H1 (cell line): ENCODE data around the gene SPACDR.

Experiments used
- CREB1 ChIP-seq: IDR thresholded peaks from 2 replicates; pipeline ENCODE4 v1.6.1; 2012; ENCODE audit warnings: inconsistent platforms
- GABPA ChIP-seq: IDR thresholded peaks from 2 replicates; pipeline ENCODE4 v1.6.1; 2011; ENCODE audit warnings: mild to moderate bottlenecking, low read length, moderate library complexity, borderline replicate concordance; ENCODE audit not compliant: insufficient read depth
- KDM1A ChIP-seq: fragments of 200-600, 300-600 bp; sonication (generic); IDR thresholded peaks from 2 replicates; pipeline ENCODE4 v1.7.1; 2016; ENCODE audit warnings: mild to moderate bottlenecking, low read length, borderline replicate concordance
- POLR2A ChIP-seq, 2 experiments: IDR thresholded peaks; 1 replicate in 1 of 2; 2 replicates in 1 of 2; pipeline ENCODE4 v1.6.1; 2011; ENCODE audit warnings: low read depth in 2 of 2, low read length in 2 of 2, mild to moderate bottlenecking in 2 of 2; ENCODE audit errors: control extremely low read depth in 1 of 2
- POLR2AphosphoS5 ChIP-seq: IDR thresholded peaks from 2 replicates; pipeline ENCODE4 v1.6.1; 2011; ENCODE audit warnings: low read depth, low read length
- RFX5 ChIP-seq: IDR thresholded peaks from 2 replicates; pipeline ENCODE4 v1.6.1; 2011; ENCODE audit warnings: low read depth, low read length, improper control_type of control experiment, borderline replicate concordance
- SIN3A ChIP-seq, 2 experiments: IDR thresholded peaks in 1 of 2; conservative IDR thresholded peaks in 1 of 2; 2 replicates each; pipeline ENCODE4 v1.6.1; 2011 to 2012; ENCODE audit warnings: low read length in 2 of 2, improper control_type of control experiment in 1 of 2, low read depth in 1 of 2, mild to moderate bottlenecking in 1 of 2
- TBP ChIP-seq: IDR thresholded peaks from 2 replicates; pipeline ENCODE4 v1.6.1; 2011; ENCODE audit warnings: low read depth, low read length, improper control_type of control experiment
- YY1 ChIP-seq: IDR thresholded peaks from 2 replicates; pipeline ENCODE4 v1.6.1; 2011; ENCODE audit warnings: low read depth, mild to moderate bottlenecking, low read length
- TF ChIP-seq, protein P1 (sequence below), 3 experiments: IDR thresholded peaks; 1 replicate in 2 of 3; 2 replicates in 1 of 3; pipeline versions ENCODE4 v1.5.1 to v1.6.1; 2011; ENCODE audit warnings: low read length in 3 of 3, mild to moderate bottlenecking in 3 of 3, inconsistent platforms in 2 of 3, low read depth in 1 of 3, moderate library complexity in 1 of 3; ENCODE audit not compliant: insufficient read depth in 1 of 3; ENCODE audit errors: control extremely low read depth in 1 of 3
- TF ChIP-seq, protein P2 (sequence below): IDR thresholded peaks from 2 replicates; pipeline ENCODE4 v1.6.1; 2012; ENCODE audit warnings: low read length, inconsistent platforms
- TF ChIP-seq, protein P3 (sequence below): IDR thresholded peaks from 2 replicates; pipeline ENCODE4 v1.6.1; 2012; ENCODE audit warnings: inconsistent platforms

DNA sequence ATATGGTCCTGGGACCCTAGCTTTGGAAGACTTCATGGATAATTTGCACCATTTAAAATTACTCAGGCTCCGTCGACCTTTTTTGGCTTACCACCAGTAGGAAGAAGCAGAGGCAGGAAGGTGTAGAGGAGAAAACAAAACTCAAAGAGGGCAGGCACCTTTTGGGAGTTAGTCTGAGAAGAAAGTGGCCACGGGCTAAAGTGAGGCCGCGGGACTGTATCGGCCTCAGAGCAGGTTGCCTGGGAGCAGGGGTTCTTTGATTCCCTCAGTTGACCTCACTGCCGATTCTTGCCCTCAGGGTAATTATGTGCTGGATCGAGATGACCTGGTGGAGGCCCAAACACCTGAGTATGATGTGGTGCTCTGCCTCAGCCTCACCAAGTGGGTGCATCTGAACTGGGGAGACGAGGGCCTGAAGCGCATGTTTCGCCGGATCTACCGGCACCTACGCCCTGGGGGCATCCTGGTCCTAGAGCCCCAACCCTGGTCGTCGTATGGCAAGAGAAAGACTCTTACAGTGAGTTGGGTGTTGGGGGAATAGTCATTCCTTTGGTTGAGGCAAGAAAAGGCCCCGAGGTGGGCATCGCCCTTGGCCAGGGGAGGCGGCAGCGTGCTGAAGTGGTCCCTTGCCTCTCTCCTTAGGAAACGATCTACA lies 31.3 kb downstream of the SPACDR start:
- TF ChIP-seq RFX5, result no peak
- TF ChIP-seq POLR2A (IDR thresholded peaks at IDR 0.05; ENCODE audit: control extremely low read depth in 1 of 2, low read depth in 2 of 2, low read length in 2 of 2), result no peak
- TF ChIP-seq, protein P1, sequence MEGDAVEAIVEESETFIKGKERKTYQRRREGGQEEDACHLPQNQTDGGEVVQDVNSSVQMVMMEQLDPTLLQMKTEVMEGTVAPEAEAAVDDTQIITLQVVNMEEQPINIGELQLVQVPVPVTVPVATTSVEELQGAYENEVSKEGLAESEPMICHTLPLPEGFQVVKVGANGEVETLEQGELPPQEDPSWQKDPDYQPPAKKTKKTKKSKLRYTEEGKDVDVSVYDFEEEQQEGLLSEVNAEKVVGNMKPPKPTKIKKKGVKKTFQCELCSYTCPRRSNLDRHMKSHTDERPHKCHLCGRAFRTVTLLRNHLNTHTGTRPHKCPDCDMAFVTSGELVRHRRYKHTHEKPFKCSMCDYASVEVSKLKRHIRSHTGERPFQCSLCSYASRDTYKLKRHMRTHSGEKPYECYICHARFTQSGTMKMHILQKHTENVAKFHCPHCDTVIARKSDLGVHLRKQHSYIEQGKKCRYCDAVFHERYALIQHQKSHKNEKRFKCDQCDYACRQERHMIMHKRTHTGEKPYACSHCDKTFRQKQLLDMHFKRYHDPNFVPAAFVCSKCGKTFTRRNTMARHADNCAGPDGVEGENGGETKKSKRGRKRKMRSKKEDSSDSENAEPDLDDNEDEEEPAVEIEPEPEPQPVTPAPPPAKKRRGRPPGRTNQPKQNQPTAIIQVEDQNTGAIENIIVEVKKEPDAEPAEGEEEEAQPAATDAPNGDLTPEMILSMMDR (IDR thresholded peaks at IDR 0.05; ENCODE audit: control extremely low read depth in 1 of 3, insufficient read depth in 1 of 3, low read depth in 1 of 3, low read length in 3 of 3), result no peak
- TF ChIP-seq POLR2AphosphoS5, result no peak
- no peak for TF ChIP-seq YY1
- no peak for TF ChIP-seq SIN3A (conservative IDR thresholded peaks at IDR 0.05 in 1 of 2, IDR thresholded peaks at IDR 0.05 in 1 of 2; ENCODE audit: low read depth in 1 of 2, low read length in 2 of 2)
- TF ChIP-seq, protein P2, sequence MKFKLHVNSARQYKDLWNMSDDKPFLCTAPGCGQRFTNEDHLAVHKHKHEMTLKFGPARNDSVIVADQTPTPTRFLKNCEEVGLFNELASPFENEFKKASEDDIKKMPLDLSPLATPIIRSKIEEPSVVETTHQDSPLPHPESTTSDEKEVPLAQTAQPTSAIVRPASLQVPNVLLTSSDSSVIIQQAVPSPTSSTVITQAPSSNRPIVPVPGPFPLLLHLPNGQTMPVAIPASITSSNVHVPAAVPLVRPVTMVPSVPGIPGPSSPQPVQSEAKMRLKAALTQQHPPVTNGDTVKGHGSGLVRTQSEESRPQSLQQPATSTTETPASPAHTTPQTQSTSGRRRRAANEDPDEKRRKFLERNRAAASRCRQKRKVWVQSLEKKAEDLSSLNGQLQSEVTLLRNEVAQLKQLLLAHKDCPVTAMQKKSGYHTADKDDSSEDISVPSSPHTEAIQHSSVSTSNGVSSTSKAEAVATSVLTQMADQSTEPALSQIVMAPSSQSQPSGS, result no peak
- no peak for TF ChIP-seq GABPA
- TF ChIP-seq, protein P3, sequence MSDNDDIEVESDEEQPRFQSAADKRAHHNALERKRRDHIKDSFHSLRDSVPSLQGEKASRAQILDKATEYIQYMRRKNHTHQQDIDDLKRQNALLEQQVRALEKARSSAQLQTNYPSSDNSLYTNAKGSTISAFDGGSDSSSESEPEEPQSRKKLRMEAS, result no peak
- TF ChIP-seq KDM1A, result no peak
- TF ChIP-seq TBP, result no peak
- TF ChIP-seq CREB1, result no peak
